Choroid plexus epithelial cell (primary cell): ENCODE results near the gene ANKRD18A.
A peak's percentile ranks its signal among the peaks of the same experiment; 100 is the strongest.
"Not testable (repeated sequence)": the region's sequence is repeated elsewhere in the genome, so short reads cannot be mapped to it uniquely, and the experiment has no call there.

Experiments
- DNase-seq: peaks from one replicate; pipeline ENCODE4 v3.0.0-alpha.2; 2010; ENCODE audit warnings: low read depth
- H3K4me3 ChIP-seq: 2 replicates; pipeline ENCODE4 v1.5.1; 2011; ENCODE audit warnings: low read depth, mild to moderate bottlenecking, control low read depth, low read length, moderate library complexity
- TF ChIP-seq, protein P1 (sequence below): conservative IDR thresholded peaks from 2 replicates; pipeline ENCODE4 v1.5.1; 2011; ENCODE audit warnings: low read depth, mild to moderate bottlenecking, control low read depth, inconsistent platforms, low read length, moderate library complexity

ANKRD18A gene

GRCh38 chr9:38580112-38580511 lies 40.3 kb downstream of the ANKRD18A start:
- not testable (repeated sequence) for H3K4me3 ChIP-seq, DNase-seq

- H3K4me3 ChIP-seq, DNase-seq: not testable (repeated sequence)
Measured at GRCh38 chr9:38576181-38576580, 44.2 kb downstream of the ANKRD18A start.

DNA sequence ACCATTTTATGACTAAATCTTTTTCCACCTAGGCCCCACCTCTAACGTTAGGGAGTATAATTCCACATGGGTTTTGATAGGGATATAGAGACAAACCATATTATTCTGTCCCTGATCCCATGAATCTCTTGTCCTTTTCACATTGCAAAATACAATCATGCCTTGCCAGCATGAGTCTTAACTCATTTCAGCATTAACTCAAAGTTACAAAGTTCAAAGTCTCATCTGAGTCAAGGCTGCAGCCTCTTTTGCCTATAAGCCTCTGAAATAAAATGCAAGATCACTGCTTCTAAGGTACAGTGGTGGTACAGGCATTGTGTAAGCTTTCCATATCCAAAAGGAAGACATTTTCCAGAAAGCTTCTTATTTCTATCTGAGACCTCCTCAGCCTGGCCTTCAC lies 54.3 kb downstream of the ANKRD18A start:
- not testable (repeated sequence) for H3K4me3 ChIP-seq, DNase-seq

DNA sequence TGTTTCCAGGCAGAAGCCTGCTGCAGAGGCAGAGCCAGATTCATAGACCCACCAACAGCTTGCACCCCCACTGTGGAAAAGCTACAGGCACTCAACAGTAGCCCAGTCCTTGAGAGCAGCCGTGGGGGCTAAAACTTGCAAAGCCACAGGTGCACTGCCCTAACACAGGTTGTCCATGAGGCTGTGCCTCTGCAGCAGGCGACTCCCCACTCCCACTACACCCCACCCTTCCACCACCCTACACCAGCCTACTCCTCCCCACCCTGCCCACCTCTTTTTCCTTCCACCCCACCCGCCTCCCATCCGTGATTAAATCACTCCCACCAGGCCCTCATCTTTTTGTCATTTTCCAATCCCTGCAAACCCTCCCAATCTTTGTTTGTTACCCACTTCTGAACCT lies 55.2 kb downstream of the ANKRD18A start:
- not testable (repeated sequence) for DNase-seq

GRCh38 chr9:38563911-38564310 lies 56.5 kb downstream of the ANKRD18A start:
- DNase-seq, H3K4me3 ChIP-seq: not testable (repeated sequence)

More for the DNA sequence above, 55.2 kb downstream of the ANKRD18A start:
- not testable (repeated sequence) for H3K4me3 ChIP-seq

GRCh38 chr9:38561134-38561533 lies 59.3 kb downstream of the ANKRD18A start:
- not testable (repeated sequence) for H3K4me3 ChIP-seq, DNase-seq

DNA sequence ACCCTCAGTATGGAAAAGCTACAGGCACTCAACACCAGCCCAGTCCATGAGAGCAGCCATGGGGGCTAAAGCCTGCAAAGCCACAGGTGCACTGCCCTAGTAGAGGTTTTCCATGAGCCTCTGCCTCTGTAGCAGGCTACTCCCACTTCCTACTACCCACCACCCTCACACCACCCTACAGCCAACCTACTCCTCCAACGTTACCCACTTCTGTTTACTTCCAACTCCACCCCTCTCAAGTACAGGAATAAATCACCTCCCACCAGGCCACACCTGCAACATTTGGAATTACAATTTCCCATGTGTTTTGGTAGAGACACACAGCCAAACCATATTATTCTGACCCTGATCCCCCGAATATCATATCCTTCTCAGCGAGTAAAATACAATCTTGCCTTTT lies 61.2 kb downstream of the ANKRD18A start:
- not testable (repeated sequence) for DNase-seq, H3K4me3 ChIP-seq

DNA sequence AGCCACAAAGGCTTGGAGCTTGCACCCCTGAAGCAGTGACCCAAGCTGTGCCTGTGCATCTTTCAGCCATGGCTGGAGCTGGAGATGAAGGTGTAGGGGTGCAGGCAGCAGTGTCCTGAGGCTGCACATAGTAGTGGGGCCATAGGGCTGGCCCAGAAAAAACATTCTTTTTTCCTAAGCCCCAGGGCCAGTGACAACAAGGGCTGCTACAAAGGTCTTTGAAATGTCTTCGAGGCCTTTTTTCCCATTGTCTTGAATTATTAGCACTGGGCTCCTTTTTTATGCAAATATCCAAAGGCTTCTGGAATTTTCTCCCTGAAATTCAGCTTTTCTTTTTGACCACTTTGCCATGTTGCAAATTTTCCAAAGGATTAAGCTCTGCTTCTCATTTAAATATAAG lies 62.6 kb downstream of the ANKRD18A start:
- not testable (repeated sequence) for DNase-seq, H3K4me3 ChIP-seq

GRCh38 chr9:38554966-38555365 lies 65.4 kb downstream of the ANKRD18A start:
- H3K4me3 ChIP-seq, DNase-seq: not testable (repeated sequence)

DNA sequence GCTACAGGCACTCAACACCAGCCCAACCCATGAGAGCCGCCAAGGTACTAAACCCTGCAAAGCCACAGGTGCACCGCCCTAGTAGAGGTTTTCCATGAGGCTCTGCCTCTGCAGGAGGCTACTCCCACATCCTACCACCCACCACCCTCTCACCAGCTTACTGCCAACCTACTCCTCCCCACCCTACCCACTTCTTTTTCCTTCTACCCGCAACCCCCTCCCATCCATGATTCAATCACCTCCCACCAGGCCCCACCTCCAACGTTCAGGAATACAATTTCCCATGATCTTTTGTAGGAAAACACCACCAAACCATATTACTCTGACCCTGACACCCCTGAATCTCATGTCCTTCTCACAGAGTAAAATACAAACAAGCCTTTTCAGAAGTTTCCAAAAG lies 67.4 kb downstream of the ANKRD18A start:
- not testable (repeated sequence) for H3K4me3 ChIP-seq, DNase-seq

DNA sequence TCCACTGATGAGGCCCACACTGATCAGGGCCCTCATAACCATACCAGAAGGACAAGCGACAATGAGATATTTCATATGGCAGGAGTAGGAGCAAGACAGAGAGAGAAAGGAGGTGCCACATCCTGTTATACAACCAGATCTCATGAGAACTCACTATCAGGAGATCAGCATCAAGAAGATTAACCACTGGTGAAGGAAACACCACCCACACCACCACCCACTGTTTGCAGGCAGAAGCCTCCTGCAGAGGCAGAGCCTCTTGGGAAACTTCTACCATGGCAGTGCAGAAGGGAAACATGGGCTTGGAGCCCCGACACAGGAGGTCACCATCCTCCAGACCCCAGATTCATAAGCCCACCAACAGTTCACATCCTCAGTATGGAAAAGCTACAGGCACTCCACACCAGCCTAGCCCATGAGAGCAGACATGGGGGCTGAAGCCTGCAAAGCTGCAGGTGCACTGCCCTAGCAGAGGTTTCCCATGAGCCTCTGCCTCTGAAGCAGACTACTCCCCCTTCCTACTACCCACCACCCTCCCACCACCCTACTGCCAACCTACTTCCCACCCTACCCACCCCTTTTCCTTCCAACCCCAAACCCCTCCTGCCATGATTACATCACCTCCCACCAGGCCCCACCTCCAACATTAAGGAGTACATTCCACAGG lies 73.8 kb downstream of the ANKRD18A start:
- DNase-seq, result not testable (repeated sequence)

DNA sequence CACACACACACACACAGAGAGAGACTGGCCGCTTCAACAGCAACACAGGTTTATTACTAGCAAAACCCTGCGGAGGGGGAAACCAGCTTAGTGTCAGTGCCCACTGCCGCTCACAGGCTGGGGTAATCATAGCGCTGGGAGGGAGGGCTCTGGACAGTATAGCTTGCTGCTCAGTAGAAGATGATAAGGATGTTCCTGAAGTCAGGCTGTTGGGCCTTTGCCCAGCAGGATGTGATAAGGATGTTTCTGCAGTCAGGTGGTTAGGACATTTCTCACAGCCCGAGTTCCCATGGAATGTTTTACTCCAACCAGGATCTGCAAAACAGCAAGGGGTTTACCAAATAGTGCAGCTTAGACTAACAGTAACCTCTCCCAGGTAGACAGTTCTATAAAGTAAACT lies 79.9 kb downstream of the ANKRD18A start:
- peak; percentile 19 for DNase-seq
- H3K4me3 ChIP-seq, result not testable (repeated sequence)

More for the DNA sequence above, 73.8 kb downstream of the ANKRD18A start:
- H3K4me3 ChIP-seq, result not testable (repeated sequence)

GRCh38 chr9:38529317-38529716 lies 91.1 kb downstream of the ANKRD18A start:
- TF ChIP-seq, protein P1, sequence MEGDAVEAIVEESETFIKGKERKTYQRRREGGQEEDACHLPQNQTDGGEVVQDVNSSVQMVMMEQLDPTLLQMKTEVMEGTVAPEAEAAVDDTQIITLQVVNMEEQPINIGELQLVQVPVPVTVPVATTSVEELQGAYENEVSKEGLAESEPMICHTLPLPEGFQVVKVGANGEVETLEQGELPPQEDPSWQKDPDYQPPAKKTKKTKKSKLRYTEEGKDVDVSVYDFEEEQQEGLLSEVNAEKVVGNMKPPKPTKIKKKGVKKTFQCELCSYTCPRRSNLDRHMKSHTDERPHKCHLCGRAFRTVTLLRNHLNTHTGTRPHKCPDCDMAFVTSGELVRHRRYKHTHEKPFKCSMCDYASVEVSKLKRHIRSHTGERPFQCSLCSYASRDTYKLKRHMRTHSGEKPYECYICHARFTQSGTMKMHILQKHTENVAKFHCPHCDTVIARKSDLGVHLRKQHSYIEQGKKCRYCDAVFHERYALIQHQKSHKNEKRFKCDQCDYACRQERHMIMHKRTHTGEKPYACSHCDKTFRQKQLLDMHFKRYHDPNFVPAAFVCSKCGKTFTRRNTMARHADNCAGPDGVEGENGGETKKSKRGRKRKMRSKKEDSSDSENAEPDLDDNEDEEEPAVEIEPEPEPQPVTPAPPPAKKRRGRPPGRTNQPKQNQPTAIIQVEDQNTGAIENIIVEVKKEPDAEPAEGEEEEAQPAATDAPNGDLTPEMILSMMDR, result no peak
- H3K4me3 ChIP-seq, result no peak overlapping the region

DNA sequence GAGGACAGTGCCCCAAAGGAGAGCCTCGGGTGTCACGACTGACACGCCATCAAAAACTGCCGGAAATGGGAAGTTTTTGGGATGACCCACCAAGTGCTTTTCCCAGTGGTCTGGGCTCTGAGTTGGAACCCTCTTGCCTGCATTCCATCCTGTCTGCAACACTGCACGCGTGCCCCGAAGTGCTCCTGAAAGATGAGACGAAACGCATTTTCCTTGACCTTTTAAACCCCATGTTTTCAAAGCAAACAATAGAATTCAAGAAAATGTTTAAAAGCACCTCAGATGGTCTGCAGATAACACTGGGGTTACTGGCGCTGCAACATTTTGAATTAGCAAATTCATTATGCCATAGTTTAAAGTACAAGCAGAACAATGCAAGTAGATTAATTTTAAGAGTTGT lies 92.9 kb downstream of the ANKRD18A start:
- TF ChIP-seq, protein P1, result no peak
- DNase-seq, result peak; percentile 12
- no peak overlapping the region for H3K4me3 ChIP-seq

More at GRCh38 chr9:38529317-38529716, 91.1 kb downstream of the ANKRD18A start:
- no peak for DNase-seq
